OCI-LY1 (cell line): ENCODE results near the gene CCND2.
A peak's percentile ranks its signal among the peaks of the same experiment; 100 is the strongest.

Experiments used
- H2AFZ ChIP-seq: fragments of 200-600 bp; sonication (generic), shearing (Covaris generic); 2 replicates; pipeline ENCODE4 v1.6.0; 2014; ENCODE audit warnings: antibody characterized with exemption, mild to moderate bottlenecking, low read length
- H3F3A ChIP-seq: fragments of 200-600 bp; sonication (generic), shearing (Covaris generic); 2 replicates; pipeline ENCODE4 v1.6.0; 2014; ENCODE audit warnings: mild to moderate bottlenecking, antibody characterized with exemption, low read length, moderate library complexity; ENCODE audit not compliant: insufficient read depth
- H3K27ac ChIP-seq: fragments of 200-600 bp; sonication (generic); 2 replicates; pipeline ENCODE4 v1.5.1; 2014; ENCODE audit warnings: low read length, mixed run types, mild to moderate bottlenecking, low read depth; ENCODE audit not compliant: poor library complexity, severe bottlenecking
- H3K27me3 ChIP-seq: fragments of 200-600 bp; sonication (generic); 2 replicates; pipeline ENCODE4 v1.6.0; 2014; ENCODE audit warnings: antibody characterized with exemption, mild to moderate bottlenecking, low read length, moderate library complexity; ENCODE audit not compliant: insufficient read depth
- H3K36me3 ChIP-seq: fragments of 200-600 bp; sonication (generic); 2 replicates; pipeline ENCODE4 v1.6.1; 2014; ENCODE audit warnings: mild to moderate bottlenecking, antibody characterized with exemption, low read length, moderate library complexity, mixed read lengths; ENCODE audit not compliant: insufficient read depth
- H3K4me1 ChIP-seq: fragments of 200-600 bp; sonication (generic); 2 replicates; pipeline ENCODE4 v1.5.1; 2014; ENCODE audit warnings: mild to moderate bottlenecking, low read length, moderate library complexity; ENCODE audit not compliant: insufficient read depth, severe bottlenecking
- H3K4me2 ChIP-seq: fragments of 200-600 bp; sonication (generic), shearing (Covaris generic); 2 replicates; pipeline ENCODE4 v1.6.1; 2014; ENCODE audit warnings: low read length
- H3K4me3 ChIP-seq: fragments of 200-600 bp; sonication (generic); 2 replicates; pipeline ENCODE4 v1.5.1; 2014; ENCODE audit warnings: low read length, low read depth, mild to moderate bottlenecking, mixed read lengths; ENCODE audit not compliant: poor library complexity, severe bottlenecking
- H3K79me2 ChIP-seq: fragments of 200-600 bp; shearing (Covaris generic); 2 replicates; pipeline ENCODE4 v1.6.1; 2016; ENCODE audit warnings: mixed run types, low read length, mixed read lengths; ENCODE audit not compliant: insufficient read depth
- H3K9ac ChIP-seq: fragments of 200-600 bp; sonication (generic), shearing (Covaris generic); 2 replicates; pipeline ENCODE4 v1.6.1; 2014; ENCODE audit warnings: mild to moderate bottlenecking, low read length, mixed read lengths
- H3K9me2 ChIP-seq: fragments of 200-600 bp; sonication (generic), shearing (Covaris generic); 2 replicates; pipeline ENCODE4 v1.6.1; 2014; ENCODE audit warnings: low read depth, mild to moderate bottlenecking, low read length, mixed read lengths
- H3K9me3 ChIP-seq: fragments of 200-600 bp; shearing (Covaris generic); 2 replicates; pipeline ENCODE4 v1.6.1; 2014; ENCODE audit warnings: low read length, mixed read lengths
- H4K20me1 ChIP-seq: fragments of 200-600 bp; sonication (generic), shearing (Covaris generic); 2 replicates; pipeline ENCODE4 v1.6.0; 2016; ENCODE audit warnings: mild to moderate bottlenecking, low read length; ENCODE audit not compliant: insufficient read depth
- EZH2 ChIP-seq: fragments of 200-600 bp; sonication (generic), shearing (Covaris generic); IDR thresholded peaks from 2 replicates; pipeline ENCODE4 v1.8.0; 2017; ENCODE audit warnings: borderline replicate concordance, mixed run types, mild to moderate bottlenecking, antibody characterized with exemption, low read length, moderate library complexity, mixed read lengths
- TF ChIP-seq, protein P1 (sequence below): fragments of 200-600 bp; sonication (generic), shearing (Covaris generic); IDR thresholded peaks from 2 replicates; pipeline ENCODE4 v1.5.1; 2017; ENCODE audit warnings: mild to moderate bottlenecking, antibody characterized with exemption, low read length, moderate library complexity, mixed read lengths

The CCND2 gene

DNA sequence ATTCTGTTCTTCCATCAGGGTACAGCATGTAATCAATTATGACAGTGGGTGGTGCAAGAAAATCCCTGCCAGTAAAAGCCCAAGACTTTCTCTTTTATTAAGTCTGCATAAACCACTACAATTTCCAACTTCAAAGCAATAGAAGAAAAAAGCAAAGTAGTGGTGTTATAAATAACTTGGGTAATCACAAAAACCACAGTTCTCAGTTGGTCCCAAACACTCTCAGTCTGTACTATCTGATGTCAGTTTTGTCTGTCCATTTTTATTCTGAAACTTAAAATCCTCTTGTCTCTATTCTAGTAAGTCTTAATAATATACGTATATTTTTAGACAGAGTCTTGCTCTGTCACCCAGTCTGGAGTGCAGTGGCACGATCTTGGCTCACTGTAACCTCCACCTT lies 38.7 kb downstream of the CCND2 start:
- Histone ChIP-seq H3K36me3 (no peaks in the 10 kb centered on the region), H3K27ac (no peak overlapping the region), H3K4me2 (no peak overlapping the region)

DNA sequence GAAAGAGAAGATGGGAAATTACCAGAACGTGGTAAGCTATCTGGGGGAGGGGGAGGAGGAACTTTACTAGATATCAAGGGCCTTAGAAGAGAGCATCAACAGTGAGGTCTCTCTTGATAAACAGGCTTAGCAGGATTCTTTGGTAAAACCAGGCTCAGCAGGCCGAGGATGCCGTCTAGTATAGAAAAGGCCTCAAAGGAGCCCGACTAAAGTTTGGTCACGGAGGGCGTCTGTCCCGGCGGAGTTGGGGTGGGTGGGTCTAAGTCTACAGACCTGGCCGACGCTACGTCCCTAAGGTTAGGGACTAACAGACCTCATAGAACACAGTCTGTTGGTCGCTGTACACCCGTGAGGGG lies 46.9 kb downstream of the CCND2 start:
- Histone ChIP-seq H3K9me3 (no peaks in the 10 kb centered on the region), H3K4me3 (peak overlapping the region; percentile 94), H3K4me1 (peaks cover 26% of the 10 kb centered on the region), H3K36me3 (peaks cover 9% of the 10 kb centered on the region), H3F3A (no peaks in the 10 kb centered on the region), H3K27me3 (no peaks in the 10 kb centered on the region), H3K27ac (no peak overlapping the region), H2AFZ (peak overlapping the region; percentile 31; the same call in 1 of the 2 replicates), H3K79me2 (0 out of 2 replicates have a peak, but pooled peaks cover 11% of the 10 kb centered on the region), H3K9ac (peak overlapping the region; percentile 54), H4K20me1 (no peaks in the 10 kb centered on the region), H3K9me2 (no peaks in the 10 kb centered on the region), H3K4me2 (peak overlapping the region; percentile 72)
- no peak for TF ChIP-seq EZH2
- TF ChIP-seq, protein P1, sequence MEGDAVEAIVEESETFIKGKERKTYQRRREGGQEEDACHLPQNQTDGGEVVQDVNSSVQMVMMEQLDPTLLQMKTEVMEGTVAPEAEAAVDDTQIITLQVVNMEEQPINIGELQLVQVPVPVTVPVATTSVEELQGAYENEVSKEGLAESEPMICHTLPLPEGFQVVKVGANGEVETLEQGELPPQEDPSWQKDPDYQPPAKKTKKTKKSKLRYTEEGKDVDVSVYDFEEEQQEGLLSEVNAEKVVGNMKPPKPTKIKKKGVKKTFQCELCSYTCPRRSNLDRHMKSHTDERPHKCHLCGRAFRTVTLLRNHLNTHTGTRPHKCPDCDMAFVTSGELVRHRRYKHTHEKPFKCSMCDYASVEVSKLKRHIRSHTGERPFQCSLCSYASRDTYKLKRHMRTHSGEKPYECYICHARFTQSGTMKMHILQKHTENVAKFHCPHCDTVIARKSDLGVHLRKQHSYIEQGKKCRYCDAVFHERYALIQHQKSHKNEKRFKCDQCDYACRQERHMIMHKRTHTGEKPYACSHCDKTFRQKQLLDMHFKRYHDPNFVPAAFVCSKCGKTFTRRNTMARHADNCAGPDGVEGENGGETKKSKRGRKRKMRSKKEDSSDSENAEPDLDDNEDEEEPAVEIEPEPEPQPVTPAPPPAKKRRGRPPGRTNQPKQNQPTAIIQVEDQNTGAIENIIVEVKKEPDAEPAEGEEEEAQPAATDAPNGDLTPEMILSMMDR: no peak

More for the DNA sequence above, 38.7 kb downstream of the CCND2 start:
- no peak for TF ChIP-seq EZH2
- TF ChIP-seq, protein P1: no peak
- Histone ChIP-seq H3K4me3 (no peak overlapping the region), H4K20me1 (no peaks in the 10 kb centered on the region), H3K9ac (no peak overlapping the region), H3K79me2 (no peaks in the 10 kb centered on the region), H2AFZ (no peak overlapping the region), H3K9me3 (no peaks in the 10 kb centered on the region), H3K27me3 (peaks cover 5% of the 10 kb centered on the region; the same call in 1 of the 2 replicates), H3K4me1 (peaks cover 3% of the 10 kb centered on the region), H3F3A (no peaks in the 10 kb centered on the region), H3K9me2 (no peaks in the 10 kb centered on the region)

DNA sequence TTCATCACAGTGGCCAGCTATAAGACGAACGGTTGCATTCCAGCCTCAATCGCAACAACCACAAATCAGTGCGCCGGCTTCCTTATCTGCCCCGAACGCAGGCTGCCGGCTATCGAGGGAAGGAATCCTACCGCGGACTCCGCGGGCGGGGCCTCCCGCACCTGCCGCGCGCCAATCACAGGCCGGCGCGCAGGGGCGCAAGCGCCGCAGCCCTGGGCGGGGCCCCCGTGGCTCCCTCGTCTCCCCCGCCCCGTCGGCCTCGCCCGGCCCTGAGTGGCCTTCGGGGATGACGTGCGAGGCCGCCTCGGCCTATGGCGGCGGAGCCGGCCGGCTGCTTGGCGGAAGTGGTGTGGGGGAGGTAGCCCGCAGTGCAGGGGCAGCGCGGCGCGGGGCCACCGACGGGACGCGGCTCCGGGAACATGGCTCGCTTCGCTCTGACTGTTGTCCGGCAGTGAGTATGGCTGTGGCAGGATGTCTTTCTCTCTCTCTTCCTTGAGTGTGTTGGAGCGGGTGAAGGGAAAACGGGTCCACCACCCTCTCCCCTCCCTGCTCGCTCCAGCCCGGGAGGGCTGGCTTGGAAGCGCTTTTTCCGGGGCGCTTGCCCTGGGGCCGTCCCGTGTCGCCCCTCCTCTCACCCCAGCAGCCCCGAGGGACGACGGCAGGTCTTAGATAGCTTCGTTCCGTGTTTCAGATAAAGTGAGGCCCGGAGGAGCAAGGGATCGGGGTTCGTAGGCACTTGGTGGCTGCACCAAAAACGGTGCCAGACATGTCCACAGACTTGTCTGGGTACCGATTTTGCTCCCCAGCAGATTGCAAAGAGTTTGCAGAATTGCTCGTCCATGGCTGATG lies 47.5 kb downstream of the CCND2 start, which contains the start of gene TIGAR:
Gene TIGAR, plus strand, starts transcription at position 361 of the 849 bp plus-strand sequence. Its CDS starts 59 bp downstream, at position 420.
- Histone ChIP-seq H3F3A (no peaks in the 10 kb centered on the region), H3K9me3 (no peaks in the 10 kb centered on the region), H3K4me1 (peaks cover 26% of the 10 kb centered on the region), H3K9ac (peak within 1 kb of the TSS; percentile 91), H3K9me2 (no peaks in the 10 kb centered on the region), H2AFZ (peak within 1 kb of the TSS; percentile 31; the same call in 1 of the 2 replicates), H4K20me1 (no peaks in the 10 kb centered on the region), H3K4me2 (peak within 1 kb of the TSS; percentile 72), H3K27me3 (no peaks in the 10 kb centered on the region), H3K36me3 (peaks cover 9% of the 10 kb centered on the region), H3K27ac (peak within 1 kb of the TSS; percentile 80), H3K4me3 (peak within 1 kb of the TSS; percentile 94), H3K79me2 (0 out of 2 replicates have a peak, but pooled peaks cover 11% of the 10 kb centered on the region)
- TF ChIP-seq EZH2: no peak
- TF ChIP-seq, protein P1: no peak
